NK-92 treated with Interleukin-12 subunit alpha and Interleukin-12 subunit beta, amount 100 ng/mL, for 24 hours (cell line): ENCODE measurements around the gene AGRN.
"Not testable (repeated sequence)": the region's sequence is repeated elsewhere in the genome, so short reads cannot be mapped to it uniquely, and the experiment has no call there.

Experiments used
- DNase-seq: peaks from one replicate; lab custom pipeline; 2025; lab: John Stamatoyannopoulos, UW

The AGRN gene

GRCh38 chr1:1001057-1001783 lies 18.7 kb upstream of the AGRN start:
- no peak for DNase-seq

DNA sequence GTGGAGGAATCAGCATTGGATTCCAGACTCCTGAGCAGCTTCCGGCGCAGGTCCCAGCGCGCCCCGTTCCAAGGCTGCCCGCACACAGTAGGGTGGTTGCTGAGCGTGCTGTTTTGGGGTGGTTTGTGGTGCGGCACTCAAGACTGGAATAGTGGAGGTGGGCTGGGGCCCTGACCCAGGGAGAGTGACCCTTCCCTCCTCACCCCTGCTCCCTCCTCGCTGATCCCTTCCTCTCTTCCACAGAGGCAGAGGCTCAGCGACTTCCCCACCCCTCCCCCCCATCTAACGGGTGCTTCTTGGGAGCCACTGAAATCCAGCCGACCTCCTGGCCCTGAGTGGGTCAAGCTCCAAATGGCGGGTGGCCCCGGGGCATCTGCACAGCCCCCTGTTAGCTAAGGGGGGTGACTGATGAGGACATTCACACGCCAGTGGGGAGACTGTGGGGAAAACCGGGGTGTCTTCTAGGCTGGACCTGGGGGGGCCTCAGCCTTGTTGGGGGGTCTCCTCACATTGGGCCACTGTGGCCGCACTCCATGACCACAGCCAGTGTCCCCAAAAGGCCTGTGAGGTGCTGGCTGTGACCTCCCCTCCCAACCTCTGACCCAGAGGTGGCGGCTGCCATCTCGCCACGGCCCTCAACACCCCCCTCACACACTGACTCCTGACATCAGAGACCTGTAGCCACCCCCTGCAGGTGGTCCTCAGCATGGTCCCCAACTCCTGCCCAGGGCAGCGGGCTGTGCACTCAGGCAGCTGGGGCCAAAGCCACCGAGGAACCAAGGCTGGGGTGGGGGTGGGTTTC lies 16.1 kb upstream of the AGRN start:
- no peak for DNase-seq

GRCh38 chr1:1004420-1004779 lies 15.5 kb upstream of the AGRN start:
- DNase-seq = no peak

DNA sequence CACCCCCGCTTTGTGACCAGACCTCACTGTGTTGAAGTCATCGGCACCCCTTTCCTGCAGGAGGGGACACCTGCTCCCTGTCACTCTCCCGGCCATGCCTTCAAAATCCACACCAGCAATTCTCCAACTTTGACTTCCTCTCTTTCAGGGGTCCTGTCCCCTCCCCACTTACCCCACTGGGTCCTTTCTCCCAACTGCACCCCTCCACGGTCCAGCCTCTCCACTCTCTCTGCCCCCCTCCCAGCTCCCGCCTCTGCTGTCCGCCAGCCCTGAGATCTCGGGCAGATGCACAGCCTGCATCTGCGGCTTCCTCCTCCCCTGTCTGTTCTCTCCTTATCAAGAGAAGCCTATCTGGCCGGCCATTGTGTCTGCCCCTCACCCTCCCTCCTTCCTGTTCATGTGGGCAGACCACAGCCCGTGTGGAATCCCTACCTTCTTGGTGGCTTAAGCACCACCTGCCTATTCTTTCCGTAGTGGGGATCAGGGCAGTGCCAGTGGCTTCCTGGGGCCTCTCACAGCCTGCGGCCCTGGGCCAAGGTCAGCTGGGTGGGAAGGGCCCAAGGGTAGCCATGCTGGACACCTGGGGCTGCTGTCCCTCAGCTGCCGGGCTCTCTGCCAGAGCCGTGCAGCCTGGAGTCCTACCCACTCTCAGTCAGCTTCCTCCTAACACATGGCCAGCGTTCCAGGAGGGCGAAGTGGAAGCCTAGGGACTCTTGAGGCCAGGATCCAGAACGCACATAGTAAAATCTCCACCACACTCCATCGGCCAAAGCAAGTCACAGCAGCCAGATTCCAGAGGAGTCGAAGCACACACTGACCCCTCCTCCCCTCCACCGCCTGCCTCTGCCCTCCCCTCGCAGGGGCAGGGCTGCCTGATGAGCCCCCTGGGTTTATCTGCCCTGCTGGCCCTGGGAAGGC lies 14.9 kb upstream of the AGRN start:
- no peak for DNase-seq

GRCh38 chr1:1005774-1006304 lies 14.1 kb upstream of the AGRN start:
- DNase-seq = no peak

GRCh38 chr1:1006305-1007159 lies 13.4 kb upstream of the AGRN start:
- DNase-seq = no peak

DNA sequence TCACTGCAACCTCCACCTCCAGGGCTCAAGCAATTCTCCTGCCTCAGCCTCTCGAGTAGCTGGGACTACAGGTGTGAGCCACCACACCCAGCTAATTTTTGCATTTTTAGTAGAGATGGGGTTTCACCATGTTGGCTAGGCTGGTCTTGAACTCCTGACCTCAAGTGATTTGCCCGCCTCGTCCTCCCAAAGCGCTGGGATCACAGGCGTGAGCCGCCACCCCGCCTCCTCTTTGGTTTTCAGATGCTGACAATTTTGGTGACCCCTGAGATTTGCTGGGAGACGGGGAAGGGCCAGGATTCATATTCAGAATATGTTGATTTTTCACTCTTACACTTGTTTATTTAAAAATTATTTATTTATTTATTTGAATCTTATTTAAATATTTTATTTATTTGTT lies 9.8 kb upstream of the AGRN start:
- DNase-seq = not testable (repeated sequence)

DNA sequence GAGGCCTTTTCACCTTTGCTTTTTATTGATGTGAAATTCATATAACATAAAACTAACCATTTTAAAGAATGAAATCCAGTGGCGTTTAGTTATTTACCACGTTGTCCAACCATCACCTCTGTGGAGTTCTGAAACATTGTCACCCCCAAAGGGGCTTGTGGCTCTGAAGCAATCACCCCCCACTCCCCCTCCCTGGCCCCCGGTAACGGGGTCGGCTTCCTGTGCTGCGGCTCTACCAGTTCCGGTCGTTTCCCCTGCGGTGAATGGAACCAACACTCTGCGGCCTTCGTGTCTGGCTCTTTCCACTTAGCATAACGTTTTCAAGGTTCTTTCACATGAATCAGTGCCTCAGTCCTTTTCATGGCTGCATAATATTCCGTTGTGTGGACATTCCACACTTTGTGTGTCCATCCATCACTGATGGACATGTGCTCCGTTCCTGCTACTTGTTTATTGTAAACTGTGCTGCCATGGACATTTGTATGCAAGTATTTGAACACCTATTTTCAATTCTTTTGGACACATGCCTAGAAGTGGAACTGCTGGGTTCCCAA lies 8.4 kb upstream of the AGRN start:
- no peak for DNase-seq

DNA sequence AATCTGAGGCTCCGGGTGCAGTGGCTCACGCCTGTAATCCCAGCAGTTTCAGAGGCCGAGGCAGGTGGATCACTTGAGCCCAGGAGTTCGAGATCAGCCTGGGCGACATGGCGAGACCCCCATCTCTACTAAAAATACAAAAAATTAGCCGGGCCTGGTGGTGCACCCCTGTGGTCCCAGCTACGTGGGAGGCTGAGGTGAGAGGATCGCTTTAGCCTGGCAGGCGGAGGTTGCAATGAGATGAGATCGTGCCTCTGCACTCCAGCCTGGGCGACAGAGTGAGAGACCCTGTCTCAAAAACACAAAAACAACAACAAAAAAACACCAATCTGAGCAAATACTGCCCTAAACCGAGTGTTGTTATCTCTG lies 7.2 kb upstream of the AGRN start:
- DNase-seq = not testable (repeated sequence)

DNA sequence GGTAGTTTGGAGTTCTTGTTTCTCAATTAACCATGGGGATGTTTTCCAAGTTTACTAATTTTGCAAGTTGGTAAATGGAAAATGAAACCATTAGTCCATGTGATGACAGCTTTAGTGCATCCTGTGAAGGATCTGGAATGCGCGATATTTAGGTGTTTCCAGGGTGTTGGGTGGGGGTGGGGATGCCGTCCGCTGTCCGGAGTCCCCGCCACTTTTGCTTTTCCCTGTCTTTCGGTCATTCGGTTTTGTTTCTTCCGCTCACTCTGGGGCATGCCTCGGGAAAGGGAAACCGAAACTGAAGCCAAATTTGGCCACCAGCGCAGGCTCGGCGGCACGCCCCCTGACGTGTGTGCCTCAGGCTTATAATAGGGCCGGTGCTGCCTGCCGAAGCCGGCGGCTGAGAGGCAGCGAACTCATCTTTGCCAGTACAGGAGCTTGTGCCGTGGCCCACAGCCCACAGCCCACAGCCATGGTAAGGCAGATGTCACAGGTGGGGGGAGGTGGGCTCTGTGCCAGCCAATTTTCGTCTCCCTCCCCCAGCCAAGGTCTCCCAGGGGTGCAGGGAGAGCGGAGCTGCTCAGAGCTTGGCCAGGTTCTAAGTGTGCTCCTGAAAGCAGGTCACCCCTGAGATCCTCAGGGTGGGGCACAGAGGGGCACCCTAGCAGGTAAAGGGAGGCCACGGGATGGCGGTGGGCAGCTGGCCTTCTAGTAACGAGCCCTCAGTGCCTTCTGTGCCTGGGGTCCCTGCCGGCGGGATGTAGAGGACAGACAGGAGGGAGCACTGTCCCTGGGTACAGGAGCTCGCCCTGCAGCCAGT lies 6.6 kb upstream of the AGRN start, which contains the start of gene ISG15:
ISG15 (plus strand) TSS at position 393 of the 817 bp plus-strand sequence; CDS start at position 470, 77 bp downstream.
- DNase-seq = peak; percentile 81

GRCh38 chr1:1013922-1014648 lies 5.8 kb upstream of the AGRN start:
- DNase-seq = no peak

DNA sequence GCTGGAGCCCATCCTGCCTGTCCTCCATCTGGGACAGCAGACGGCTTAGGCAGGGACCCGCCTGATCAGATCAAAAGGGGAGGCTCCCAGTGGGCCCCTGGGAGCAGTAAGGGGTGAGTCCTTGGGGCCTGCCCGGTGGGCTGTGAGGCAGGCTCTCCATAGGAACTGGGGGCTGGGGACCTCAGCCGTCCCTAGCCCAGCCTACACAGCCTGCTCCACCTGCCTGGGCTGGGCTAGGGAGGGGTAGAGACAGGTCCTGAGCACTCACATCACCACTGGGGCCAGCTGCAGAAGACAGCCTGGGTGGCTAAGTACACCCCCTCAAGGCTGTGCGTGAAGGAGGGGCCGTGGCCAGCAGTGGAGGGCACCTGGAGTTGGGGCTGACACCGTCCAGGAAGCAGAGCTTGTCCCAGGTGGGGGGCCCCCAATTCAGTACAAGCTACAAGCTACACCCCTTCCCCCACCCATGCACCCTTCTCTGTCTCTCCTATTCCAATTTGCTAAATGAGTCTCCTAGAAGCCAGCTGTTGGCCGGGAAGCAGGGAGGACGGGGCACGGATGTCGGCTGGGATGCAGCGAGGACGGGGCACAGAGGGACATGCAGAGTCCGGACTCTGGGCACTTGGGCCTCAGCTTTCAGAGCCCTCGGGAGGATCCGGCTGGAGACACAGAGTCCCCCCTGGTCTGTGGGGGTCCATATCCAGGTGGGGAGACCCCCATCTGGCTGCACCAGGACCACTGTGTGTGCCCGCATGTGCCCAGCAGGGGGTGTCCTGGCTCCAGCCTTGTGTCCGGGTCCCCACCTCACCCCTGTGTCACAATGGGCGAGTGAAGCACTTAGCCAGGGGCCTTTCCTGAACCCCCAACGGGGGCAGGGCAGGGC lies 4.9 kb upstream of the AGRN start:
- DNase-seq = peak; percentile 23

DNA sequence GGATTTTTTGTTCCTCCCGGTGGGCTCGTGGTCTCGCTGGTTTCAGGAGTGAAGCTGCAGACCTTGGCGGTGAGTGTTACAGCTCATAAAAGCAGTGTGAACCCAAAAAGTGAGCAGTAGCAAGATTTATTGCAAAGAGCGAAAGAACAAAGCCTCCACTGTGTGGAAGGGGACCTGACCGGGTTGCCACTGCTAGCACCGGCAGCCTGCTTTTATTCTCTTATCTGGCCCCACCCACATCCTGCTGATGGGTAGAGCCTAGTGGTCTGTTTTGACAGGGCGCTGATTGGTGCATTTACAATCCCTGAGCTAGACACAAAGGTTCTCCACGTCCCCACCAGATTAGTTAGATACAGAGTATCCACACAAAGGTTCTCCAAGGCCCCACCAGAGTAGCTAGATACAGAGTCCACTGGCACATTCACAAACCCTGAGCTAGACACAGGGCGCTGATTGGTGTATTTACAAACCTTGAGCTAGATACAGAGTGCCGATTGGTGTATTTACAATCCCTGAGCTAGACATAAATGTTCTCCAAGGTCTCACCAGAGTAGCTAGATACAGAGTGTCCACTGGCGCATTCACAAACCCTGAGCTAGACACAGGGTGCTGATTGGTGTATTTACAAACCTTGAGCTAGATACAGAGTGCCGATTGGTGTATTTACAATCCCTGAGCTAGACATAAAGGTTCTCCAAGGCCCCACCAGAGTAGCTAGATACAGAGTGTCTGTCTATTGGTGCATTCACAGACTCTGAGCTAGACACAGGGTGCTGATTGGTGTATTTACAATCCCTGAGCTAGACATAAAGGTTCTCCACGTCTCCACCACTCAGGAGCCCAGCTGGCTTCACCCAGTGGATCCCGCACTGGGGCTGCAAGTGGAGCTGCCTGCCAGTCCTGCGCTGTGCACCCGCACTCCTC lies 2.3 kb upstream of the AGRN start:
- not testable (repeated sequence) for DNase-seq

DNA sequence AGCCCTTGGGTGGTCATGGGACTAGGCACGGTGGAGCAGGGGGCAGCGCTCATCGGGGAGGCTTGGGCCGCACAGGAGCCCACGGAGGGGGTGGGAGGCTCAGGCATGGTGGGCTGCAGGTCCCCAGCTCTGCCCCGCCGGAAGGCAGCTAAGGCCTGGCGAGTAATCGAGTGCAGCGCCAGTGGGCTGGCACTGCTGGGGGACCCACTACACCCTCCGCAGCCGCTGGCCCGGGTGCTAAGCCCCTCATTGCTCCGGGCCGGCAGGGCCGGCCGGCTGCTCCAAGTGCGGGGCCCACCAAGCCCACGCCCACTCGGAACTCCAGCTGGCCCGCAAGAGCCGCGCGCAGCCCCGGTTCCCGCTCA lies 1.6 kb upstream of the AGRN start:
- not testable (repeated sequence) for DNase-seq

DNA sequence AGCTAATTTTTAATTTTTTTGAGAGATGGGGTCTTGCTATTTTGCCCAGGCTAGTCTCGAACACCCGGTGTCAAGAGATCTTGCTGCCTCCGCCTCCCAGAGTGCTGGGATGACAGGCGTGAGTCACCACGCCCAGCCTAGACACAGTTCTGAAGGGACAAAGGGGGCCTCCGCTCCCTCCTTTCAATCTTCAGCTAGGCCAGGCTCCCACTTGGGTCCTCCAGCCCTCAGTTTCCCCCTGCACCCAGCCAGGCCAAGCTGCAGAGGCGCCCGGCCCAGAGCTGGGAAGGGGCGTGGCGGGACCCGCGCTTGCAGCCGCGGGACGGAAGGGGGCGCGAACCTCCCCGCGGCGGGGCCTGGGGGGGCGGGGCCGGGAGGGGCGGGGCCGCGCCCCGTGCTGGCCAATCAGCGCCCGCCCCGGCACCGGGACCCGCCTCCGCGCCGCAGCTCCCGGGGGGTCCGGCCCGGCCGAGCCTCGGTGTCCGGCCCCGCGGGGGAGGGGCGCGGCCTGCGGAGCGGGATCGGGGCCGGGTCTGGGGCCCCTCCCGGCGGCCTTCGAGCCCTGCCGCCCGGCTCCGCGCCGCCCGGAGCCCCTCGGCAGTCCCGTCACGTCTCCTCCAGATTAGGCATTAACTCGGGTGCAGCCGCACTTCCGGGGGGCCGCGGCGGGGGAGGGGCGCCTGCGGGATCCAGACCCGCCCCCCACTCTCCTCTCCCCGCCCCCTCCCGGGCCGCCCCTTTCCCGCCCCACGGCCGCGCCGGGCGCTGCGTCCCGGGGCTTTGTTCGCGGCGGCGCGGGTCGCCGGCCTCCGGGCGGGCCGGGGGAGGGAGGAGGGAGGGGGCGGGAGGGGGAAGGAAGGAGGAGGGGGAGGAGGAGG lies 559 bp upstream of the AGRN start:
- peak; percentile 52 for DNase-seq

- no peak for DNase-seq
These were observed 592 bp downstream of the AGRN start for GRCh38 chr1:1020415-1021009.
